Hematopoietic multipotent progenitor cell treated with erythropoietin and hydrocortisone succinate and interleukin-3 and kit ligand, for 6 days (in vitro differentiated cells): Measurements from ENCODE around the gene AIG1.

Source experiments
- DNase-seq: peaks from one replicate; pipeline ENCODE4 v3.0.0-alpha.2; 2015

Gene AIG1

GRCh38 chr6:143204045-143204444 is 143.4 kb downstream of the AIG1 start:
- no peak for DNase-seq

GRCh38 chr6:143205131-143205535 is 144.4 kb downstream of the AIG1 start:
- no peak for DNase-seq

- DNase-seq = no peak
Measured at GRCh38 chr6:143205585-143205984, 144.9 kb downstream of the AIG1 start.

GRCh38 chr6:143205991-143206390 is 145.3 kb downstream of the AIG1 start:
- DNase-seq = no peak

- no peak for DNase-seq
Measured at GRCh38 chr6:143206550-143206949, 145.9 kb downstream of the AIG1 start.

GRCh38 chr6:143210420-143210819 is 149.7 kb downstream of the AIG1 start:
- no peak for DNase-seq

- no peak for DNase-seq
Measured at GRCh38 chr6:143213859-143214376, 153.2 kb downstream of the AIG1 start.

GRCh38 chr6:143215363-143215762 is 154.7 kb downstream of the AIG1 start:
- DNase-seq = no peak

GRCh38 chr6:143215771-143216170 is 155.1 kb downstream of the AIG1 start:
- DNase-seq = no peak

GRCh38 chr6:143218233-143218632 is 157.5 kb downstream of the AIG1 start:
- no peak for DNase-seq

GRCh38 chr6:143221698-143222097 is 161.0 kb downstream of the AIG1 start:
- no peak for DNase-seq

GRCh38 chr6:143222310-143222709 is 161.6 kb downstream of the AIG1 start:
- DNase-seq = no peak

GRCh38 chr6:143222801-143223231 is 162.1 kb downstream of the AIG1 start:
- no peak for DNase-seq

- DNase-seq = no peak
Measured at GRCh38 chr6:143223895-143224294, 163.2 kb downstream of the AIG1 start.

GRCh38 chr6:143224516-143224915 is 163.8 kb downstream of the AIG1 start:
- no peak for DNase-seq

- no peak for DNase-seq
Measured at GRCh38 chr6:143225929-143226328, 165.2 kb downstream of the AIG1 start.

GRCh38 chr6:143227675-143228074 is 167.0 kb downstream of the AIG1 start:
- DNase-seq = no peak

- DNase-seq = no peak
Measured at GRCh38 chr6:143229400-143229799, 168.7 kb downstream of the AIG1 start.

- DNase-seq = peak; percentile 56
Measured at GRCh38 chr6:143232849-143233248, 172.2 kb downstream of the AIG1 start.

- no peak for DNase-seq
Measured at GRCh38 chr6:143233554-143234285, 173.0 kb downstream of the AIG1 start.

GRCh38 chr6:143234734-143235133 is 174.0 kb downstream of the AIG1 start:
- no peak for DNase-seq

- DNase-seq = no peak
Measured at GRCh38 chr6:143236151-143236798, 175.6 kb downstream of the AIG1 start.

GRCh38 chr6:143238306-143238705 is 177.6 kb downstream of the AIG1 start:
- DNase-seq = no peak

GRCh38 chr6:143241111-143241510 is 180.4 kb downstream of the AIG1 start:
- no peak for DNase-seq
